IPS DF 4.7 (cell line): ENCODE results near the gene ADORA2A.

Experiments
- DNase-seq: peaks from one replicate; pipeline ENCODE4 v3.0.0-alpha.2; 2013; ENCODE audit warnings: low spot score; ENCODE audit errors: extremely low read depth

ADORA2A gene

GRCh38 chr22:24417901-24418641 is 9.3 kb upstream of the ADORA2A start:
- DNase-seq: no peak

- DNase-seq: no peak
Measured at GRCh38 chr22:24418786-24419474, 8.5 kb upstream of the ADORA2A start.

- DNase-seq: no peak
Measured at GRCh38 chr22:24419475-24419850, 7.9 kb upstream of the ADORA2A start.

- DNase-seq: no peak
Measured at GRCh38 chr22:24420072-24420976, 7.1 kb upstream of the ADORA2A start.

- DNase-seq: no peak
Measured at GRCh38 chr22:24420977-24421343, 6.4 kb upstream of the ADORA2A start.

GRCh38 chr22:24421428-24421931 is 5.9 kb upstream of the ADORA2A start:
- DNase-seq: peak; percentile 51

GRCh38 chr22:24422102-24422665 is 5.2 kb upstream of the ADORA2A start:
- DNase-seq: no peak

- DNase-seq: no peak
Measured at GRCh38 chr22:24423519-24424000, 3.8 kb upstream of the ADORA2A start.

- DNase-seq: no peak
Measured at GRCh38 chr22:24424001-24424900, 3.1 kb upstream of the ADORA2A start.

GRCh38 chr22:24424901-24425775 is 2.3 kb upstream of the ADORA2A start:
- no peak for DNase-seq

GRCh38 chr22:24426436-24426835 is 963 bp upstream of the ADORA2A start:
- no peak for DNase-seq

GRCh38 chr22:24426851-24427499 is 424 bp upstream of the ADORA2A start:
- no peak for DNase-seq

- no peak for DNase-seq
Measured at GRCh38 chr22:24428751-24429410, 1.5 kb downstream of the ADORA2A start.

- DNase-seq: no peak
Measured at GRCh38 chr22:24429411-24430365, 2.3 kb downstream of the ADORA2A start.

GRCh38 chr22:24430431-24431308 is 3.3 kb downstream of the ADORA2A start:
- DNase-seq: no peak
